Activated CD4-positive, alpha-beta T cell treated with anti-CD3 and anti-CD28 coated beads, Interleukin-2, amount 50 U/mL, for 48 hours (primary cell): ENCODE measurements around the gene C12orf76.

Source experiments
- DNase-seq, 2 experiments: peaks; one replicate each; pipeline ENCODE4 v3.0.0-alpha.2; 2020

The C12orf76 gene

DNA sequence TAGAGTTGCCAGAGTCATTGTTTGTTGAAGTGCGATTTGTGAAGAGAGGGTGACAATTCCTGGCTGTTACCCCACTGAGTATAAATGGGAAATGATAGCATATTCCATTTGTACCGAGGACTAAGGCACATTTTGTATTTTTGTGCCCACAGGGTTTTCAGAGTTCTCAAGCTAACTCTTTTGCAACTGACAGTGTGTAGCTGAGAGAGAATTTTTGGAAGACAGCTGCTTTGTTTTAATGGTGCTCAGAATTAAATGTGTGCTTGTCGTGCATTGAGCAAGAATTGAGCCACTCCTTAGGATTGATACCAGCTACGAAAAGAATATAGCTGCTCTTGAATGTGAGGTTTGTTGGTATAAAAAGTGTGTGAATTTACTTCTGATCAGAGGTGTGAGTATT, 27.4 kb downstream of the C12orf76 start:
- no peak for DNase-seq

DNA sequence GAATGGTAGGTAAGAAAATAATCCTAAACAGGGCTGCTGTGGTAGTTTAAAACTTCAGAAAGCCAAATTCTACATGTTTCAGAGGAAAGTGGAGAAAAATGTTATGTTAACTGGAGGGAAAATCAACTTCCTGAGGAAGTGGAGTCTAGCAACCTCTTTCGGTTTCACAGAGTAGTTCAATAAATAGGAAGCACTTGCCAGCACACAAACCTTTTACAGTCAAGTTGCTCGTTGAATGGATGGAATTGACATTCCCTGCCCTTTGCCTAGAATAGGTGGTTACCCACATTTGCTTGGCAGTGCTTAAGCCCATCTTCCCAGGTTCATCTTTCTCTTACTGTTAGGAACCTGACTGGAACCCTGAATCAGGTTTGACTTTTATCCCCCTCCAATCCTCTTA, 33.2 kb downstream of the C12orf76 start:
- DNase-seq, result no peak

DNA sequence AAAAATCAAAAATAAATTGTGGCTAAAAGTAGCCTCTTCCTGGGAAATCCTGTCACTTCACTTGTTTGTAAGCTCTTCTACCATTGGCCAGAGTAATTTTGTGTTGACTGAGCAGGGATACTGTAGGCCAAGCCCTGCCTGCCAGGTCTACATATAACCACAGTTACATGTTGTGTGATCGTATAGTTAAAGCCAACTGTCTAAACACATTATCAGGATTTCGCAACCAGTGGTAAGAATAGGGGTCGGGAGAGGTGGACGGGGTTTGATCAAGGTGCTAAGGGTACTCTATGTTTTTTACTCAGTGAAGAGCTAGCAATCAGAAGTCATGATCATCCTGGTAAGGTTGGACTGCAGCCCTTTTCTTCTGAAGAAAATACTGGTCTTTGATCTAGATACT, 35.7 kb downstream of the C12orf76 start:
- no peak for DNase-seq

DNA sequence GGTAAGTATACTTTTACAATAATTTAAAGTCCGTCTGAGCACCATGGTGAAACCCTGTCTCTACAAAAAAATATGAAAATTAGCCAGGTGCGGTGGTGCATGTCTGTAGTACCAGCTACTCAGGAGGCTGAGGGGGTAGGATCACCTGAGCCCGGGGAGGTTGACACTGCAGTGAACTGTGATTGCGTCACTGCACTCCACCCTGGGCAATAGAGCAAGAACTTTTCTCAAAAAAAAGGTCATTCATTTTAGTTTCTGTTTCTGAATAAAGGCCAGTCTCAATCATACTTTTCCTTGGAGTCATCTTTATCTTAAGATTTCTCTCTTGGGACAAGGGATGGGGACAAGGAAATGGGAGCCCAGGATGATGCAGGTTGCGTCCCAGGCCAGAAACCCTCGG, 36.2 kb downstream of the C12orf76 start:
- DNase-seq, result no peak

DNA sequence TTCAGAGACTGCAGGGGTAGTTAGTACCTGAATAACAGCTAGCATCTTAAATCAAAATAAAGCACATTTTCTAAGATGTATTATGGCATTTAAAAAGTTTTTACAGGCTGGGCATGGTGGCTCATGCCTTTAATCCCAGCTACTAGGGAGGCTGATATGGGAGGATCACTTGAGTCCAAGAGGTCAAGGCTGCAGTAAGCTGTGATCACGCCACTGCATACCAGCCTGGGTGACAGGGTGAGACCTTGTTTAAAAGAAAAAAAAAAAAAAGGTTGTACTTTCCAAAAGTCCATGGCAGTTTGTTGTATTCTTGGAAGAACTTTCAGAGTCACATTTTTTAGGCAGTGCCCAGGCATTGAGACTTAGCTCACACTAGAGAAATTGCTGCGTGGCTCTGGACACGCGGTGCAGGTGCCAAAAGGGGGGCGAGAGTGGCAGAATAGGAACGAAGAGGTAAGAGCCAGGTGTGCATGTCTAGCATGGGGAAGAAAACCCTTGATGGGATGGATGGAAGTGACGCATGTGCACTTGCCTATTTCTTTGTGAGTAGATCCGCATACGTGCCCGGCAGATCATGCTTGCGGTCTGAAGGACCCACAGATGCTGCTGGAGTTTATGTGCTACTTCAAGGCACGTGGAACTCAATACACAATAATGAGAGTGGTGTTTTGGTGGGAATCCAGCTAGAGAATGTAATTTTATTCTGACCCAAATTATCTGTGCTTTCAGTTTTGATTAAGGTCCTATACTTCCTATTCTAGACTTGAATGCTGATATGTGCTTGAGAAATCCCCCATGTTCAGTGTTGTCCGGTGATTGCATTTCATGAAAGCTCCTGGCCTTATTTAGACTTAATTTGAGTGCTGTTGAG, 37.2 kb downstream of the C12orf76 start:
- DNase-seq, result peak in 1 of 2 experiments; percentile 29

DNA sequence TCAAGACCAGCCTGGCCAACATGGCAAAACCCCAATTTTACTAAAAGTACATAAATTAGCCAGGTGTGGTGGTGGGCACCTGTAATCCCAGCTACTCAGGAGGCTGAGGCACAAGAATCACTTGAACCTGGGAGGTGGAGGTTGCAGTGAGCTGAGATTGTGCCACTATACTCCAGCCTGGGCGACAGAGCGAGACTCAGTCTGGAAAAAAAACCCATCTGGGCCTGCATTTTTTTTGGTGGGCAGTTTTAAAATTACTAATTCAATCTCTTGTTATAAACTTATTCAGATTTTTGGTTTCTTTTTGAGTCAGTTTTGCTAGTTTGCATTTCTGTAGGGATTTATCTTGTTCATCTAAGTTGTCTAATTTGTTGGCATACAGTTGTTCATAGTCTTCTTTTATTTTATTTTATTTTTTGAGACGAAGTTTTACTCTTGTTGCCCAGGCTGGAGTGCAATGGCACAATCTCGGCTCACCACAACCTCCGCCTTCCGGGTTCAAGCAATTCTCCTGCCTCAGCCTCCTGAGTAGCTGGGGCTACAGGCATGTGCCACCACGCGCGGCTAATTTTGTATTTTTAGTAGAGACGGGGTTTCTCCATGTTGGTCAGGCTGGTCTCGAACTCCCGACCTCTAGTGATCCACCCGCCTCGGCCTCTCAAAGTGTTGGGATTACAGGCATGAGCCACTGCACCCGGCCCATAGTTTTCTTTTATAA, 39.5 kb downstream of the C12orf76 start:
- DNase-seq, result peak; percentile 23 to 44

DNA sequence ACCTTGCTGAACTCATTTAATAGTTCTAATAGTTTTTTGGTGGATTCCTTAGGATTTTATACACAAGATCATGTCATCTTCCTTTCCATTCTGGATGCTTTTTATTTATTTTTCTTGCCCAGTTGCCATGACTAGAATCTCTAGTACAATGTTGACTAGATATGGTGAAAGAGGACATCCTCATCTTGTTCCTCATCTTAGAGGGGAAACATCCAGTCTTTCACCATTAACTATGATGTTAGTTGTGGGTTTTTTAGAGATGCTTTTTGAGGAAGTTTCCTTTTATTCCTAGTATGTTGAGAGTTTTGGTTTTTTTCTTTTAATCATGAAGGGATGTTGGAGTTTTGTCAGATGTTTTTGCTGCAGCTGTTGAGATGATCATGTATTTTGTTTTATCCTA, 40.4 kb downstream of the C12orf76 start:
- DNase-seq, result no peak

DNA sequence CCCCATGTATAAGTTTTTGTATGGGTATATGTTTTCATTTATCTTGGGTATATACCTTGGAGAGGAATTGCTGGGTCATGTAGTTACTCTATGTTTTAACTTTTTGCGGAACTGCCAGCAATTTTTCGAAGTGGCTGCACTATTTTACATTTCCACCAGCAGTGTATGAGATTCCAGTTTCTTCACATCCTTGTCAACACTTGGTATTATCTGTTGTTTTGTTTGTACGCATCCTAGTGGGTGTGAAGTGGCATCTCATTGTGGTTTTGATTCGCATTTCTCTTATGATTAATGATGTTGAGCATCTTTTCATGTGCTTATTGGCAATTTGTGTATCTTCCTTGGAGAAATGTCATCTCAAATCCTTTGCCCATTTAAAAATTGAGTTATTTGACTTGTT, 42.2 kb downstream of the C12orf76 start:
- no peak for DNase-seq

DNA sequence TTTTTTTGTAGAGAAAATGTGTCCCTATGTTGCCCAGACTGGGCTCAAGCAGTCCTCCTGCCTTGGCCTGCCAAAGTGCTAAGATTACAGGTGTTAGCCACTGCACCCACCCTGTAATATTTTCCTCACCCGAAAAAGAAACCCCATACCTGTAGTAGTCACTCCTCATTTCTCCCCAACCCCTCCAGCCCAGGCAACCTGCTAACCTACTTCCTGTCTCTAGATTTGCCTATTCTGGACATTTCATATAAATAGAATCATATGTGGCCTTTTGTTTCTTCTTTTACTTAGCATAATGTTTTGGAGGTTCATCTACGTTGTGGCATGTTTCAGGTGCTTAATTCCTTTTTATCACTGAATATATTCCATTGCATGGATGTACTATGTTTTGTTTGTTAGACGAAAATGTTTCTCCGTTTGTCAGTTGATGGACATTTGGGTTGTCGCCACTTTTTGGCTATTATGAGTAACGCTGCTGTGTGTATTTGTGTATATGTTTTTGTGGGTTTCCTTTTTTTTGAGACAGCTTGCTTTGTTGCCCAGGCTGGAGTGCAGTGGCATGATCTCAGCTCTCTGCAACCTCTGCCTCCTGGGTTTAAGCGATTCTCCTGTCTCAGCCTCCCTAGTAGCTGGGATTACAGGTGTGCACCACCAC, 42.9 kb downstream of the C12orf76 start:
- DNase-seq, result peak in 1 of 2 experiments; percentile 29

DNA sequence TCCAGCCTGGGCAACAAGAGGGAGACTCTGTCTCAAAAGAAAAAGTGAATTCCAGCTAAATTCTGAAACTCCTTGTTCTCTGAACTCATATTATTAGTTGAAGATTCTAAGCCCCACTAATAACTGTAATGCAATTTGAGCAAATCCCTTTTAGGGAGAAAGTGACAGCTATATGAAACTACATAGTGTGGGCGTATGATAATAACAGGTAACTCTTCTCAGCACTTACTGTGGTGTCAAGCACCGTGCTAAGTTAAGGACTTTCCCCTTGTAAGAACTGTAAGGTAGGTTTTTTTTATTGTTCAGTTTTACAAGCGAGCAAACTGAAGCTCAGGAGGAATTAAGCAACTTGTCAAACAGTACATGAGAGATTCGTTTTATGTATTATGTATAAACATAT, 43.7 kb downstream of the C12orf76 start:
- DNase-seq, result no peak

DNA sequence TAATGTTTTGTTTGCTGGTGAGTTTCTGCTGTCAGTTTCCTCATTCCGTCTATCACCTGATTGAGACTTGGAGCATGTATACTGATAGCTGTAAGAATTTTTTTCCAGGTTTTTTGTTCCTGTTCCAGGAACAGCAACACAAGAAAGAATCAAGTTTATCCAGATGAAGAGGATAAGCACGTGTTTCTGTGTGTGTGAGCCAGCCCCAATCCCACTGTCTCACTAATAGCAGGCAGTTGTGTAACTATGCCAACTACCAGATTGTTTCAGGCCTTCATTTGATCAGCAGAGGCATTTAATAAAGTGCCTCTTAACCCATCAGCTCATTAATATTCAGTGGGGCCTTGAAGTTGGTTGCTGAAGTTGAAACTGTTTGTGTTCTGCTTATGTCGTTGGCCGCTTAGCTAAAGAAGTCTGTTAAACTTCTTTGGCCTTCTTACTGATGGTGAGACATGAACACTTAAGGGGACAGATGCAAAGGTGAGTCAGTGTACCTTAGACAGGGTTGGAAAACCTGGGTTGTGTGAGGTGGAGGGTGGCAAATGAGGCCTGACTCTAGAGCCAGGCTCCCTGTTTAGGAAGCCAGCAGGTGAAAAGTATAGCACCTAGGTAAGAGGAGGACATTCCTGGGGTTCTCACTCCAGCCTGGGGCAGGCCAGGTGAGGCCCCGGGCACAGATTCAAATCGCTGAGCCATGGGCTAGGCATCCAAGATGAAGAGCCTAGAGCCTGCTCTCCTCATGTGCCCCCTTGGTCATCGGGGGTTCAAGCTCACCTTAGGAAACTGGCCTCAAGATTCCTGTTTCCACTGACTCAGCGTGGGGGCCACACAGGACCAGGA, 45.4 kb downstream of the C12orf76 start:
- DNase-seq, result no peak

DNA sequence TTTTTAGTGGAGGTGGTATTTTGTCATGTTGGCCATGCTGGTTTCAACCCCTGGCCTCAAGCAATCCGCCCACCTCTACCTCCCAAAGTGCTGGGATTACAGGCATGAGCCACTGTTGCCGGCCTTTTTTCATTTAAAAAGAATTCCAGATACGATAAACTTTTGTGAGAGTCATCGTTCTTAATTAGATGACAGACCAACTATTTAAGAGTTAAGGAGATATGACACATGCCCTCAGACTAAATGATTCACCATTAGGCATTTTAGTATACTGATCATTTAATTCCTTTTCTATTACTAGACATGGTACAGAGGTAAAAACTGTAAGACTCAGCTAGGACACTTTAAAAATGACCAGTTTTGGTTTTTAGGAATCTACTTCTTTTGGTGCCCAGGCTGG, 46.7 kb downstream of the C12orf76 start:
- DNase-seq, result no peak

DNA sequence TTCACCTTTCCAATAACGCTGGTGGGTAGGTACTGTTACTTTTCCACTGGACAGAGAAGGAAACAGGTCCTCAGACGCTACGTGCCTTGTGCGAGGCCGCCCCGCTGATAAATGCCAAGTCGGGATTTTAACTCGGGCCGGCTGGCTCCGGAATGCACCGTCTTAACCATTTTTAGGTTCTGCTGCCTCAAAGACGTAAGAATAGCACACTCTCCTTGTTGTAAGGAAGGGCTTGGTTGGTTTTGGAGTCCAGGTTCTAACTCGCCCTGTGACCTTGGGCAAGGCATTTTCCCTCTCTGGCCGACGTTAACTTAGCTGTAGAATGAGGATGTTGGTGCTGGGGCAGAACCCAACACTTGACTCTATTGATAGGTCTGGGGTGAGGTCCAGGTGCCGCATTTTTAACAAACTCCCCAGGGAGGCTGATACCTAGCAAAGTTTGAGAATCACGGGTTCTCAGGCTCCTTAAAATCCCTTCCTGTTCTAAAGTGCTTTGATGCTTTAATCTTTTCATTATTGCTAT, 48.3 kb downstream of the C12orf76 start:
- peak in 1 of 2 experiments; percentile 43 for DNase-seq

DNA sequence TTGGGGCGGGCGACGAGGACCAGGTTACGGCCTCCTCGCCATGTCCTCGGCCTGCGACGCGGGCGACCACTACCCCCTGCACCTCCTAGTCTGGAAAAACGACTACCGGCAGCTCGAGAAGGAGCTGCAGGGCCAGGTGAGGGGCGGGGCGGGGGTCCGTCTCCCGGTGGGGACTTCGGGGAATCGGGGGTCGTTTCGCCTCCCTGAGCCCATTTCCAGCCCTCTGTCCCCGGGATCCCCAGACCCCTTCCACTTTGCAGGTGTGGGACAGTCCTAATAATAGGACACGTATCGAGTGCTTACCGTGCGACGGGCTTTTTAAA, 48.7 kb downstream of the C12orf76 start:
- DNase-seq, result no peak

DNA sequence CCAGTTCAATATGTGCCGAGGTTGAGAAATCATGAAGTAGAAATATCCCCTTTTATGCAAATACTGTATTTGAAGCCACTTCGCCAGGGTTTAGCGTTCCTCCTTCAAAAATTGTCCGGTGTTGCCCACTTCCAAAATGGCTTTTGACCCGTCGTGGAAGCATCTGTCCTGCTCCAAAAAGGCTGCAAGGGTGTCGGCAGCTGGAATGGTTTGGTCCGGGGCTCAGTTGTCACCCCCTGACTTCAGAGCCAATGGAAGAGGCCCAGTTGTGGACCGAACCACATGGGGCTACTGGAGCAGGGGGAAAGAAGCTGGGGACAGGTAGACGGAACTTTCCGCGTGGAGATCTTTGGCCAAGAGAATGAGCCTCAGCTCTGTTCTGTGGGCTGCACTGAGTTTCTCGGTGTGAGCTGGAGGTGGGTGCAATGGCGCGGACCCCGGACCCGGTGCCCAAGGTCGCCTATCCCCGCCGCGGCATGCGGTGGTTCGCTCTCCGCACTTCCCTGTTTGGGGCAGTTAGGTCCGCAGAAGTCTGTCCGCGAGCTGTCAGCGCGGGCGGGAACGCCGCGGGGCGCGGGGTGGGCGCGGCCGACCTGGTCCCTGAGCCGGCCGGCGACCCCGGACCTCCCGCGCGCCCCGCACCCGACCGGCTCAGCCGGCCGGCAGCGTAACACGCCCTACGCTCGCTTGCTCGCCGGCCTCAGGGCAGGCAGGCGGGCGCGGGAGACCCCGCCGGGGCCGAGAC, 49.2 kb downstream of the C12orf76 start, which contains the start of gene ANKRD13A:
ANKRD13A (plus strand) TSS at position 527 of the 745 bp plus-strand sequence. CDS start 259 bp downstream, outside the sequence.
- DNase-seq, result peak; percentile 85 to 89

DNA sequence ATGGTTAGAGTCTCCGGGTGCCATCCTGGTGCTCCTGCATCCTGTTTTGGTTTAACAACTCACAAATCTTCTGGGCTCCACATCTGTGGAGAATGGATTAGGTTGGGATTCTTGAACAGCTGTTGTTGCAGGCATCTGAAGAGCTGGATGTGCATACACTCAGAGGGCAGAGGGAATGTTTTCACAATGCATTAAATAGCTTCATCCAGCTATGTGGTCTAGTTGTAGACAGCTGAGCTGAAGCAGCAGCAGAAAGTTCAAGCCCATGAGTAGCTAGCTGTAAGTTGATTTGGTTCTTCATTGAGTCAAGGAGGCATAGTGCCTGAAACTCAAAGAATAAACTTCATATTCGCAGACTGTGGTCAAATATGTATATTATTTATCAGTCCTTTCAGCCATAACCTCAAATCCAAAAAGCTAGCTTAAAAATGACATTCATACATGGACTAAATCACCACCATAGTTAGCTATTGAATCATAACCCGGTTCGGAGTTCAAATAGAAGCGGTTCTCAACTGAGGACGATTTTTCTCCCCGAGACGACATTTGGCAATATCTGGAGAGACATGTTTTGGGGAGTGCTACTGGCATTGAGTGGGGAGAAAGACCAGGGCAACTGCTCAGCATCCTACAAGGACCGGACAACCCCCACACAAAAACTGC, 50.0 kb downstream of the C12orf76 start:
- DNase-seq, result no peak

DNA sequence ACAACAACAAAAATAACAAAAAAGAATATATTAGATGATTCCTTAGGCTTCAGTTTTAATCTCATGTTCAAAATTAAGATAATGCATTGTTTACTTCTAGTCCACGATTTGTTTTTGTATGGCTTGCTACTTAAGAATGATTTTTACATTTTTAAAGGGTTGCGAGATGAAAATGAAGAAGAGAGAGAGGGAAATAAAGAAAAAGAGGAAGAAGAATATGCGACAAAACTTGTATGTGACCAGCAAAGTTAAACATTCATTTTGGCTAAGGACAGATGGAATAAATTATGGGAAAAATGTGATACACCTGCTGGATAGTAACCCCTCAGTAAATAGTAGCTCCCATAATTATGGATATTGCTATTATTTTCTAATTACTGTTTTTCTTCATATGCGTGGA, 50.9 kb downstream of the C12orf76 start:
- no peak for DNase-seq

DNA sequence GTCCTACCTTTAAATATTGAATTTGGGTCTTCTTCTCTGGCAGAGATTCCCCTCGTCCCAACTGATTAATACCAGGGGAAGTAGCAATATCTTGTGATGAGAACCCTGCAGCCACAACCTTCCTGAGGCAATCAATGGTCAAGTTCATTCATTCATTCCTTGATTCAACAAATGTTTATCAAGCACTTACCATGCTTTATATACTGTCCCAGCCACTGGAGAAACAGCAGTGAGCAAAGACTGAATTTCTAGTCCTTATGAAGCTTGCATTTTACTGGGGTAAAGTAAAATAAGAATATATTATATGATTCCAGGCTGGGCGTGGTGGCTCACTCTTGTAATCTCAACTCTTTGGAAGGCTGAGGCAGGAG, 51.9 kb downstream of the C12orf76 start:
- DNase-seq, result no peak

DNA sequence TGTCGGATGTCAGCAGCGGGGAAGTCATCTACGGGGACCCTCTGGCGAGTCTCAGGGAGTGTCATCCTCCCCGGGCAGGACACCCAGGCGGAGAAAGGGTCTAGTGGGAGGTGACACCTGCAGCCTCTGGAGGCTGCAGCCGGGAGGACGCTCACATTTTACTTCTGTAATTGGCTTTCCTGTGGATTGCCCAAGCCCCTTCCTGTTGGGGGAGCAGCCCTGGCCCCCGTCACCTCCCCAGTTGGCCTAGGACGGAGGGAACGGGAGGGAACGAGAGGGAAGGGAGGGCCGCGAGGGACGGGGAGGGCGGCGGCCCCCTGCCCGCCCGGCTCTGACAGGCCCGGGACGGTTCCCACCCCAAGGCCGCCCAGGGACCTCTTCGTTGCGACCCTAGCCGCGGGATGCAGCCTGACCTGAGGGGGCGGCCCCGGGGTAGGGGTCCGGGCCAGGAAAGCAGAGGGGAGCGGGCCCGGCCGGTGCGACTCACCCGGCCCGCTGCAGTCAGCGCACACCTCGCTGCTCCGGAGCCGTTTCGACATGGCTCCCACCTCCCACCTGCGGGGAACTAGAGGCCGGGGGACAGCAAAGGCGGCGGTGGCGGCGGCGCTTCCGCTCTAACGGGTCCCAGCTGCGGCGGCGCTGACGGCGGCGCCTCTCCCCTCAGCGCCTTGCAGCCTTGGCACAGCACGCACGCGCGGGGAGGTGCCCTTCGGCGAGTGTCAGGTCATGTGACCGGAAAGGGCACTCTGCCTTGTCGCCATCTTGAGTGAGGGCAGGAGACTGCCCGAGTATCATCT, 52.4 kb downstream of the C12orf76 start, which contains the start of gene GIT2:
GIT2 (minus strand) TSS at position 683 of the 797 bp plus-strand sequence; CDS start at position 539, 144 bp downstream.
- peak; percentile 93 to 95 for DNase-seq

DNA sequence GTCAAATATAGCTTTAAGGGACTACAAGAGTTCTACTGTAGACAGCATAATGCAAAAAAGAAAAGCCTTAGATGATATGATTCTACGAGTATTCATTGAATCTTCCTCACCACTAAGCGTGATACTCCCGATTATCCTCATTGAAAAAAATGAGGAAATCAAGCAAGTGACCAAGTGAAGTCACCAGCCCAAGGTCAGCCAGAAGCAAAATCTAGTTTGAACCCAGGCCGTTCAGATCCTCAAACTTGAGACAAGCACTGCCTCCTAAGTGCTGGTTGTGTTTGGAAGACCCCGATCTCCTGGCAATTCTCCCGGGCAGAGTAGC, 53.0 kb downstream of the C12orf76 start:
- DNase-seq, result no peak
